RPMI7951 (cell line): ENCODE results near the gene AGPAT4. TPM values are rescaled to one million over a fixed set of nuclear protein-coding genes. Genes with fewer than 3 reads are reported as not detected.
A peak's percentile ranks its signal among the peaks of the same experiment; 100 is the strongest.

Experiments used
- DNase-seq: peaks from one replicate; pipeline ENCODE4 v3.0.0-alpha.2; 2012; ENCODE audit warnings: low read depth
- total RNA-seq: library from RNA; depleted of rRNA; stranded (reverse); fragments of >200 nt; shearing (Covaris generic); gene quantifications from 2 replicates; pipeline ENCODE4 v1.2.3, GENCODE V29; 2014

AGPAT4 gene
- total RNA-seq, 1 experiment from 2014 or later = 16.2 TPM

- no peak for DNase-seq
These were observed 163.7 kb downstream of the AGPAT4 start for GRCh38 chr6:161110028-161110779.

DNA sequence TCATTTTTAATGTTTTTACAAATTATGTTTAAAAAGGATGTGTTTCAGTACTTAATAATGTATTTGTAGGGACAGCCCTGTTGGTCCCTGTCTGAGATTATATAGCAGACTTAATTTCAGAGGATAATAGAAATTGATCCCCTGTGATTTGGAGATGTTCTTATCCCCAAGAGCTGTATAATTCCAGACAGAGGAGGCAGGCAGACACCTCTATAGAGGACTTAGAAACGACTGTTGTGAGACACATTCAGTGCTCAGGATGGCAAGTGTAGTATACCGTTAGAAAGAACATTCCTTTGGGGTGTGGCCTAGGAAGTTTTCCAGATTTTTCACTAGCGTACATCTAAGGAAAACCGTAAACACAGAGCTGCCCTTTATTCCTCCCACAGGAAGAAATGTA is 164.5 kb downstream of the AGPAT4 start:
- DNase-seq = no peak

DNA sequence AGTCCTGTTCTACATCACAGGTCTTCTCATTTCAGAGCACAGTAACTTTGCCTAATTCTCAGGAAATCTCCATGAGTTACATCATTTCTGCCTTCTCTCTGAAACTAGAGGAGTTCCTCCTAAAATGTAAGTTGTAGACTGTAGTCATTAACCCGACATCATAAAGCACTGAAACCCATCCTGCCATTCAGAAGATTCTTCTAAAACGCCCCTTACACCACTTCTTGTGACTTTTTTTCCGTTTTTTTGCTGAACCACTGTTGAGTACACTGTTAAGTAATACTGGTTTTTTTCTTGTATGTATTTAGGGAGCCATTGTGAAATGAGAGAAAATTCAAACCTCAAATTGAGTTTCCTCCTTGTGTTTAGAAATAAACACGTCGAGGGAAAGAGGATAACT is 164.9 kb downstream of the AGPAT4 start:
- DNase-seq = no peak

GRCh38 chr6:161107779-161108730 is 165.8 kb downstream of the AGPAT4 start:
- no peak for DNase-seq

- no peak for DNase-seq
These were observed 168.5 kb downstream of the AGPAT4 start for GRCh38 chr6:161105408-161105807.

GRCh38 chr6:161104966-161105365 is 168.9 kb downstream of the AGPAT4 start:
- DNase-seq = no peak

GRCh38 chr6:161103475-161103874 is 170.4 kb downstream of the AGPAT4 start:
- DNase-seq = no peak

- DNase-seq = peak; percentile 14
These were observed 172.3 kb downstream of the AGPAT4 start for GRCh38 chr6:161101517-161101916.

- no peak for DNase-seq
These were observed 173.8 kb downstream of the AGPAT4 start for GRCh38 chr6:161100072-161100471.

DNA sequence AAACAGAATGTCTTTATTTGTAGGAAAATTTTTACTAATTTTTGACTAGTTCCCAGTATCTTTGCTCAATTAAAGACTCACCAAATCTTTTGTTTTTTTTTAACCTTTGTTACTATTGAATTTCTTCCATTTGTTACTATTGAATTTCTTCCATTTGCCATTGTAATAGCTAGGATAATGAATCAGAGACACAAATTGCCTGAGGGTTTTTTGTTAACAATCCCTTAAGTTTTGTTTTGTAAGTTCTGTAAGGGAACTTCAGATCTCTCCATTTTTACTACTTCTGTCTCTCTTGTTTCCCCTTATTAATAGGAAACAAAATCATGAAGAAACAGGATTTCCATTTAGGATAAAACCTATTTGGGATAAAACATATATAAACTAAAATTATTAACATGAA is 177.9 kb downstream of the AGPAT4 start:
- DNase-seq = peak; percentile 6

DNA sequence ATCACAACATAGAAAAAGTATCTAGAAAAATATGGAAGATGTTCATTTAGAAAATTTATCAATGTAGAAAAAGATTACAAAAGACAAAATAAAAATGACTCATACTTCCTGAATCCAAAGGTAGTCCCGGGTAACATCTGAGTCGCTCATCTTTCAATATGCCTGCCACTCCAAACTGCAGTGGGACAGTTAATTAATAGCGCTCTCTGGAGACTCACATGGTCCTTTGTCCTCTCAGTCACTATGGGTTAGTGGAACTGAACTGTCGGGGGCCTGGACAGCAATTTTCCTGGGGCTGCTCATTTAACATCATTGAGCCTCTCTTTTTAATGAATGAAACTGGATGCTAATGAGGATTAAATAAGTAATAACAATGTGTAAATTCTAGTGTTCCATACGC is 178.9 kb downstream of the AGPAT4 start:
- peak; percentile 10 for DNase-seq

- DNase-seq = no peak
These were observed 181.7 kb downstream of the AGPAT4 start for GRCh38 chr6:161091972-161092701.

DNA sequence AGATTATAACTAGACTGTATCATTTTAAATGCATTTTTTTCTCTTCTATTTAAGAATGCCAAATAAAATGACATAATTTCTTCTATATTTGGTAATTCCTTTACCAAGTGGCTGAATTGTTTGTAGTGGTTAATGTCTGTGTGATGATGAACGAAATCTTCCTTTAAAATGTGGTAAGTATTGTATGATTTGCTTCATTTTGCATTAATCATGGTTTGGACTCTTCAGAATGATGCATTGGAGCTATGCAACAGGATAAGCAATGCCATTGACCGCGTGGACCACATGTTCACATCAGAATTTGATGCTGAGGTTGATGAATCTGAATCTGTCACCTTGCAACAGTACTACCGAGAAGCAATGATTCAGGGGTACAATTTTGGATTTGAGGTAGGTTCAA is 182.7 kb downstream of the AGPAT4 start:
- no peak for DNase-seq

DNA sequence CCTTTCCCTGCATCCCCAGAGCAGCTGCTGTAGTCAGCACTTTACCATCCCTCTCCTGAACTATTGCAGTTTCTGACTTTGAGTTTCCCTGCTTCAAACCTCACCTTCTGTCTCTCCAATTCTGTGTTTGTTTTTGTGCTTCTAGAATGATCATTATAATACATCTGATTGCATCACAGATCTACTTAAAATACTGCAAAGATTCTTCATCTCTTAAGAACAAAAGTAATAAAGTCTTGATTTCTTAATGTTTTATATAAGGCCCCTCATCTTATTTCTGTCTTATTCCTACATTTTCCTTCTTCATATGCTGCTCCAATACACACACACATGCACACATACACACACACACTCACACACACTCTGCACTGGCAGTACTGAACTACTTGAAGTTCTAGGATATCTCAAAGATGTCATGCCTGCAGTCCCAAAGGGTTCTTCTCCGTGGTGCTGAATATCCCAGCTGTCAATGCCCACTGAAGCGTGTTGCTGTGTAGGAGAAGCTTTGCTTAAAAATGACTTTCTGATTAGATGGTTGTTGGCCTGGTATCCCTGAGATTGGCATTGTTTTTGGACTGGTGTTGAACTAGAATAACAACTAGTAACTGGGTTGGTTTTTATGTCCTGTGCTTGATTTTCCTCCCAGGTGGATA is 185.1 kb downstream of the AGPAT4 start:
- DNase-seq = peak; percentile 4

GRCh38 chr6:161085246-161085645 is 188.6 kb downstream of the AGPAT4 start:
- DNase-seq = no peak

GRCh38 chr6:161082215-161082614 is 191.6 kb downstream of the AGPAT4 start:
- DNase-seq = no peak

DNA sequence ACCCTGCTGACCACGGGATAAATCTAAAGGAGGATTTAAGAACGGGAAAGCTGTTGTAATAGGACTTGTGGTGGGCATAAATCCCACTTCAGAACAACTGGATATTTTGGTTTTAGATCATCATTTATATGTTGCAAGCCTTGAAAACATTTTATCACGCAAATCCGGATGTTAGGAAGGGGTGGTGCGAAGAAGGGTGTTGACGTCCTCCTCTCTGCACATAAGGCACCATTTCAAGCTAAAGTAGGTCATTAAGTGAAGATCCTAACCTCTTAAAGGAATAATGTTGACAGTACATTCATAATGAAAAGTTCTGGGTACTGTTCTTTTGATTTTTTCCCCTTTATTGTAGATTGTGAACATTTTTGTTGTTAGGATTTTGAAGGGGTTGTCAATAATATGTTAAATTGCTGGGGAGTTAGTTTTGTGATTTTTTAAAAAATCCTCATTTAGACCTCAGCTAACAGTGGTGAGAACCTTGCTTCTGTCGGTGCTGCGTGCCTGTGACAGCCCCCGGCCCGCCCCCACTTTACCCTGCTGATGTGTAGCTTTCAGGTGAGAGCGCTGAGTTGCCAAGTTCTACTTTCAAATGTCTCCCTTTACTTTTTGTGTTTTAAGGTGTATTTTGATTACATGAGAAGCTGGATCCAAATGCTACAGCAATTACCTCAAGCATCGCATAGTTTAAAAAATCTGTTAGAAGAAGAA is 193.4 kb downstream of the AGPAT4 start:
- no peak for DNase-seq
